SK-N-MC (cell line): ENCODE results near the gene CIAO3.
"Not testable (repeated sequence)": the region's sequence is repeated elsewhere in the genome, so short reads cannot be mapped to it uniquely, and the experiment has no call there.

Experiments
- DNase-seq: peaks from one replicate; pipeline ENCODE4 v3.0.0-alpha.2; 2011; ENCODE audit warnings: low read depth, low spot score
- H3K27ac ChIP-seq: fragments of 200-600 bp; sonication (generic); 2 replicates; pipeline ENCODE4 v1.5.1; 2016; ENCODE audit warnings: mixed run types
- H3K36me3 ChIP-seq: fragments of 200-600 bp; sonication (generic); 2 replicates; pipeline ENCODE4 v1.6.1; 2017; ENCODE audit warnings: antibody characterized with exemption, low read length, mixed read lengths; ENCODE audit not compliant: insufficient read depth
- H3K4me3 ChIP-seq: fragments of 200-600 bp; sonication (generic); 2 replicates; pipeline ENCODE4 v1.5.1; 2016
- H3K9ac ChIP-seq: fragments of 200-600 bp; sonication (generic); 2 replicates; pipeline ENCODE4 v1.8.0; 2017; ENCODE audit warnings: mixed run types, mixed read lengths; ENCODE audit not compliant: insufficient read length
- H3K9me3 ChIP-seq: fragments of 200-600 bp; sonication (generic); 2 replicates; pipeline ENCODE4 v1.6.1; 2017; ENCODE audit warnings: low read depth, mild to moderate bottlenecking, antibody characterized with exemption, low read length, moderate library complexity, mixed read lengths
- EZH2 ChIP-seq: fragments of 200-600 bp; sonication (generic); IDR thresholded peaks from one replicate; pipeline ENCODE4 v1.6.1; 2017; ENCODE audit warnings: antibody characterized with exemption
- FOXP2 ChIP-seq: optimal IDR thresholded peaks from 2 replicates; pipeline ENCODE3; 2011; ENCODE audit warnings: mild to moderate bottlenecking, moderate library complexity; ENCODE audit not compliant: insufficient read depth; ENCODE audit errors: extremely low read length, control extremely low read depth
- POLR2AphosphoS5 ChIP-seq: IDR thresholded peaks from 2 replicates; pipeline ENCODE4 v1.6.1; 2012; ENCODE audit warnings: mild to moderate bottlenecking, low read depth, low read length, borderline replicate concordance

CIAO3 gene

DNA sequence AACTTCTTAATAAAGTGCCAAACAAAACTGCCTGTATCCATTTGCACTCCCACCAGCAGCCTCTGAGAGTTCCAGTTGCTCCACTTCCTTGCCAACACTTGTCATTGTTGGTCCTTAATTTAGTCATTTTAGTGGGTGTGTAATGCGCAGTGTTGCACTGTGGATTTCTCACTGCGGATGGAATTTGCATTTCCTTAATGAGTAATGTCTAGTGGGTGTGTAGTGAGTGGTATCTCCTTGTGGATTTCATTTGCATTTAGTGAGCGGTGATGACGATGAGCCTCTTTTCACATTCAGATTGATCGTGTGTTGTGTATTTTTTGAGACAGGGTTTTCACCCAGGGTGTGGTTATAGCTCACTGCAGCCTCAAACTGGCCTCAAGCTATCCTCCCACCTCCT is 15.6 kb upstream of the CIAO3 start:
- H3K27ac ChIP-seq: no peak overlapping the region
- H3K36me3 ChIP-seq: no peaks in the 10 kb centered on the region
- DNase-seq: no peak
- TF ChIP-seq EZH2 (no peak), FOXP2 (no peak), POLR2AphosphoS5 (no peak)
- H3K9me3 ChIP-seq: no peaks in the 10 kb centered on the region
- no peak overlapping the region for H3K9ac ChIP-seq
- no peak overlapping the region for H3K4me3 ChIP-seq

DNA sequence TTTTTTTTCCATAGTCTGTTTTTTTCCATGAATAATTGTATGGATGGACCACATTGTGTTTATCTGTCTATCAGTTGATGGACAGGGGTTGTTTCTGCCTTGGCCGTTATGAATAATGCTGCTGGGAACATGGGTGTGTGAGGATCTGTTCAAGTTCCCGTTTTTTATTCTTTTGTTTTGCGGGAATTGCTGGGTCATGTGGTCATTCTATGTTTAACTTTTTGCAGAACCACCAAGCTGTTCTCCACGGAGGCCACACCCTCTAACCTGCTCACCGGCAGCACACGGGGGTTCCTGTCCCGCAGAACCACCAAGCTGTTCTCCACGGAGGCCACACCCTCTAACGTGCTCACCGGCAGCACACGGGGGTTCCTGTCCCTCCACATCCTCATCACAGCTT is 13.9 kb upstream of the CIAO3 start:
- H3K36me3 ChIP-seq: no peaks in the 10 kb centered on the region
- no peak overlapping the region for H3K9ac ChIP-seq
- no peak for TF ChIP-seq EZH2
- TF ChIP-seq FOXP2: no peak
- no peak for TF ChIP-seq POLR2AphosphoS5
- H3K4me3 ChIP-seq: no peak overlapping the region
- DNase-seq: no peak
- H3K9me3 ChIP-seq: no peaks in the 10 kb centered on the region
- H3K27ac ChIP-seq: no peak overlapping the region

DNA sequence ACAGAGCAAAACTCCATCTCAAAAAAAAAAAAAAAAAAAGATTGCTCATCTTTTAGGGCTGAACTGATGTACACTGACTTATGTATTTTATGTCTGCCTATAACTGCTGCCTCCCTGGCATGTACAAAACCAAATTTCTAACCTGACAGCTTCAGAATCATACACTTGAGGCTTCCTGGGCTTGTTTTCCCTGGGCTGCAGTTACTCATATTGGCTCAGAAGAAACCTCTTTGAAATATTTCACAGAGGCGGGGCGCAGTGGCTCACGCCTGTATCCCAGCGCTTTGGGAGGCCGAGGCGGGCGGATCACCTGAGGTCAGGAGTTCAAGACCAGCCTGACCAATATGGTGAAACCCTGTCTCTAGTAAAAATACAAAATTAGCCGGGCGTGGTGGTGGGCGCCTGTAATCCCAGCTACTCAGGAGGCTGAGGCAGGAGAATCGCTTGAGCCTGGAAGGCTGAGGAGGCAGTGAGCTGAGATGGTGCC is 13.4 kb upstream of the CIAO3 start:
- H3K9ac ChIP-seq, H3K27ac ChIP-seq, H3K4me3 ChIP-seq, H3K36me3 ChIP-seq, H3K9me3 ChIP-seq, DNase-seq: not testable (repeated sequence)

DNA sequence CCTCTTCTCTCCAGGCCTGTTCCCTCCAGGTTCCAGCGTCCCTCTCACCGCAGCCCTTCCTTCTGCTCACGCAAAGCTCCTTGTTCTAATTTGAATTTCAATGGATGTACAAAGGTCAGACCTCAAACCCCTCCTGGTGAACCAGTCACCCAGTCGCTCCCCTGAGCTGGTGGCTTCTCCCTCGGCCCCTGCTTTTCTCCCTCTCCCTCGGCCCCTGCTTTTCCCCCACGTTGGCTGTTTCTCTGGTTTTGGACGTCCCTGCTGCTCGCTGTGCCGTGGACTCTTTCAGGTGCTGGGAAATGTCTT is 11.2 kb upstream of the CIAO3 start:
- no peak for DNase-seq
- no peaks in the 10 kb centered on the region for H3K9me3 ChIP-seq
- H3K9ac ChIP-seq: no peak overlapping the region
- TF ChIP-seq FOXP2 (no peak), EZH2 (no peak), POLR2AphosphoS5 (no peak)
- no peak overlapping the region for H3K27ac ChIP-seq
- H3K36me3 ChIP-seq: no peaks in the 10 kb centered on the region
- H3K4me3 ChIP-seq: no peak overlapping the region

DNA sequence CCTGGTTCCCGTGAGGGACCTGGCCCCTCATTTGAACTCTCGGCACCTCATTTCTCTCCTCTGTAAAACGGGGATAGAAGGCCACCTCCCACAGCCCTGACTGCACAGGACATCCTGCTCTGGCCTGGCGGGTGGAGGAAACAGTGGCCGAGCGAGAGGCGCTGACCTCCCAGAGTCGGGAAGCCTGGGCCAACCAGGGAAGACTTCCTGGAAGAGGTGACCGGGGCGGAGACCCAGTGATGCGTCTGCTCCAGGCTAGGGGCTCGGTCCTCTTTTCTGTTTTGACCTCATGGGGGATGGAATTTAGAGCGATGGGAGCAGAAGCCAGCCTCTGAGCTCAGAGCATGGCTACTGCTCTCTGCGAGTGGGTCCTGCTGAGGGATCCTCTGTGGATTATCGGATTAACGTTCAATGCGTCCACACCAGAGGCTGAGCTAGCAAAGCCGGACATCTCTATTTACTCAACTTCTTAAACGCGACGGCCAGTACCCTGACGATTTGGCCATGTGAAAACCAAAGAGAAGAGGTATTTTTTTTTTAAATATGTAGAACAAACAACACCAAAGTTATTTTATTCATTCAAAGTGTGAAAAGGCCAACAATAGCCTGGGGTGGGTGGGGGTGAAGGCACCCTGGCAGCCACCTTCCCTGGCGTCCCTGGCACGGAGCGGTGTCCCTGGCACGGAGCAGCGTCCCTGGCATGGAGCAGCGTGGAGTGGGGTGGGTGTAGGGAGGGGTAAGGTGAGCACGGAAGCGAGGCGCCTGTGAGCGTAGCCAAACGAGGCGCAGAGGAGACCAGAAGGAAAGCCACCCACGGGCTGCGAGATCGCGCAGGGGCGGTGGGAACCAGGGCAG is 10.6 kb upstream of the CIAO3 start:
- Histone ChIP-seq H3K9me3 (no peaks in the 10 kb centered on the region), H3K9ac (no peak overlapping the region), H3K27ac (no peak overlapping the region), H3K4me3 (no peak overlapping the region), H3K36me3 (no peaks in the 10 kb centered on the region)
- DNase-seq: no peak
- TF ChIP-seq POLR2AphosphoS5 (no peak), EZH2 (no peak), FOXP2 (no peak)

DNA sequence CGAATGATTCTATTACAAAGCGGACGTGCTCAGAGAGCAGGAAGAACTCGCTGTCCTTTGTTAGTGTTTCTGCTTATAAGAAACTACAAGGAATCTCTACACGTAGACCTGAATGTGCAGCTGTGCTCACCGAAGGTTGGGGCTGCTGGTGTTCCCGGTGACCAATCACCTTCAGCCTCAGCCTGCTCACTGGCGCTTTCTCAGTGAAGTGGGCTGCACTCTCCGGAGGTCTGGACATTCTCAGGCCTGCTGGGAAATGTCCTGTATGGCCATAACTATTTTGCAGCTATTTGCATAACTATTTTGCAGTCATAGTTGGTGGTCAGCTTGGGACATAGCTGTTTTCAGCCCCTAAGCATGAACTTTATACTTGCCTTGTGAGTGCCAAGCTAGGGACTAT is 9.7 kb upstream of the CIAO3 start:
- no peak for DNase-seq
- H3K36me3 ChIP-seq: no peaks in the 10 kb centered on the region
- no peaks in the 10 kb centered on the region for H3K9me3 ChIP-seq
- H3K27ac ChIP-seq: no peak overlapping the region
- TF ChIP-seq FOXP2 (no peak), EZH2 (no peak), POLR2AphosphoS5 (no peak)
- no peak overlapping the region for H3K9ac ChIP-seq
- no peak overlapping the region for H3K4me3 ChIP-seq

DNA sequence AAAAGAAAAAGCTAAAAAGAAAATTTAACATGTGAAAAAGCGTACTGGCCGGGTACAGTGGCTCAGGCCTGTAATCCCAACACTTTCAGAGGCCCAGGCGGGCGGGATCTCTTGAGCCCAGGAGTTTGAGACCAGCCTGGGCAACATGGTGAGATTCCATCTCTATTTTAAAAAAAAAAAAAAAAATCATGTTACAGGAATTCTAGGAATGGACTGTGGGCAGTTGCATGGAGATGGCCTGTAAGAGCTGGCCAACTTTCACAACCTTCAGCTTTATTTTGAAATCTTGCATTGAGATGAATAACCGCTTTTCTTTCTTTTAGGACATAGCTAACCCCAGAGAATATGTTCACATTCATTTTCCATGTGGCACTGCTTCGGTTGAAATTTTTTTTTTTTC is 8.2 kb upstream of the CIAO3 start:
- TF ChIP-seq POLR2AphosphoS5: no peak
- TF ChIP-seq EZH2: no peak
- no peak for TF ChIP-seq FOXP2
- Histone ChIP-seq H3K27ac (no peak overlapping the region), H3K9ac (no peak overlapping the region), H3K36me3 (no peaks in the 10 kb centered on the region), H3K9me3 (no peaks in the 10 kb centered on the region), H3K4me3 (no peak overlapping the region)
- no peak for DNase-seq

DNA sequence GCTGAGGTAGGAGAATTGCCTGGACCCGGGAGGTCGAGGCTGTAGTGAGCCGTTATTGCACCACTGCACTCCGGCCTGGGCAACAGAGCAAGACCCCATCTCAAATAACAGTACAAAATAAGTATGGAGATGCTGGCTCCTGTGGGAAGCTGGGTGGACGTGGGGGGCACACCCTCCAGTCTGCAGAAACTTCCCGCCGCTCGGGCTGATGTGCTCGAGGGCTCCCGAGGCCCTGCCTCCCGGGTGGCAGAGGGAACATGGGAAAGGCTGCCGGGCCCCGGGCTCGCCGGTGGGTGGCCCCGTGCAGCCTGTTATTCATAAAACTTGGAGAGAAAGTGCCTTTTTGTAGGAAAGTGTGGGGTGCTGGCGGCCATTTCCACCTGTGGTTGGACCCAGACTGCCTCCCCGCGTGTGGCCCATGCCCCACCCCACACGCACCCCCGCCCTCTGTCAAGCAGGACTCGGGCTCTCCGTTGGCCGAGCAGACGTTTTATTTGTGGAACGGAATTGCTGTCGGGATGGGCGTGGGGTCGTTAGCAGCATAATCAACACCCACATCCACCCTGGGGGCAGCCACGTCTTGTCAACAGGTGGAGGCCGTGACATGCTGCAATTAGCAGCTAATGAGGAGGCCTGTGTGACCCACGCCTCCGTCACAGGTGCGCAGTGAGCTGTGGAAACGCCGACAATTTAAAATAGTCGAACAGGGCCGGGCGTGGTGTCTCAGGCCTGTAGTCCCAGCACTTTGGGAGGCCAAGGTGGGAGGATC is 7.4 kb upstream of the CIAO3 start:
- Histone ChIP-seq H3K27ac (no peak overlapping the region), H3K36me3 (no peaks in the 10 kb centered on the region), H3K4me3 (no peak overlapping the region), H3K9ac (no peak overlapping the region), H3K9me3 (no peaks in the 10 kb centered on the region)
- DNase-seq: no peak
- TF ChIP-seq POLR2AphosphoS5: no peak
- TF ChIP-seq EZH2: no peak
- TF ChIP-seq FOXP2: no peak

DNA sequence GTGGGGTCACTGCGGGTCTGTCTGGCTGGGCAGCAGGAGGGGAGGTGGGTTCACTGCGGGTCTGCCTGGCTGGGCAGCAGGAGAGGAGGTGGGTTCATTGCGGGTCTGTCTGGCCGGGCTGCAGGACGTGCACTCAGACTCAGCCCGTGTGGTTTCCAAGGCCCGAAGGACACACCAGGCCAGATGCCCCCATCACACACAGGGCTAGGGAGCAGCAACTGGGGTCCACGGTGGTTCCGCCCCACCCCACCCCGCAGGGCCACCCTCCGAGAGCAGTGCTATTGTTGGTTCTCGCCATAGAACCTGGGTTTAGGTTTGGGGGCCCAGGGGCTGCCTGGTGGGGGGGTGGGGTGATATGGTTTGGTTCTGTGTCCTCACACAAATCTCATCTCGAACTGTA is 5.8 kb upstream of the CIAO3 start:
- Histone ChIP-seq H3K36me3 (no peaks in the 10 kb centered on the region), H3K9ac (no peak overlapping the region), H3K4me3 (no peak overlapping the region), H3K9me3 (no peaks in the 10 kb centered on the region), H3K27ac (no peak overlapping the region)
- DNase-seq: no peak
- no peak for TF ChIP-seq POLR2AphosphoS5
- no peak for TF ChIP-seq FOXP2
- TF ChIP-seq EZH2: no peak
